GM13977 (cell line): ENCODE data around the gene STEAP2.

Source experiments
- DNase-seq: peaks from one replicate; pipeline ENCODE4 v3.0.0; 2012; ENCODE audit warnings: low spot score
- CTCF ChIP-seq: IDR thresholded peaks from 2 replicates; pipeline ENCODE4 v1.5.1; 2012; ENCODE audit warnings: mild to moderate bottlenecking, control low read depth; ENCODE audit not compliant: insufficient read depth; ENCODE audit errors: extremely low read depth, missing control alignments
- in situ Hi-C: fragments of 300-500 bp; cut with MboI; formaldehyde crosslinking; loops from one replicate; pipeline ENCODE4 v1.12.0; 2022; ENCODE audit warnings: low sequenced_read_pairs, low pct_unique_long_range_greater_than_20kb, mixed read lengths, inconsistent platforms; ENCODE audit not compliant: unreplicated experiment

STEAP2 gene

GRCh38 chr7:90272242-90272641 is 60.7 kb downstream of the STEAP2 start:
- no peak for TF ChIP-seq CTCF
- in situ Hi-C loops = loop anchor here (25.0 kb wide), 1 partner anchor 110 kb away; the partner anchor contains the start of gene STEAP1
- no peak for DNase-seq

GRCh38 chr7:90274161-90274560 is 62.6 kb downstream of the STEAP2 start:
- in situ Hi-C loops = loop anchor here (25.0 kb wide), 1 partner anchor 112 kb away; the partner anchor contains the start of gene STEAP1
- DNase-seq = no peak
- TF ChIP-seq CTCF = no peak

- DNase-seq = no peak
- in situ Hi-C loops = no loop called here
- TF ChIP-seq CTCF = no peak
These were observed 64.6 kb downstream of the STEAP2 start for GRCh38 chr7:90276033-90276728.
